PC-9 (cell line): ENCODE results near the gene FRMD4B. TPM values are rescaled to one million over a fixed set of nuclear protein-coding genes. Genes with fewer than 3 reads are reported as not detected.

ENCODE experiments used
- BruUV-seq: library from RNA; stranded (reverse); fragments of 400-500 nt; replicated peaks from 2 replicates; lab custom pipeline; 2021; lab: Mats Ljungman, UMichigan
- CTCF ChIA-PET: fragments of 300-600 bp; sonication (Branson Sonifier 250); formaldehyde crosslinking; loops from one replicate; lab custom pipeline; 2022; ENCODE audit warnings: antibody characterized with exemption; lab: Charles Lee
- POLR2A ChIA-PET: fragments of 300-600 bp; sonication (Branson Sonifier 250); formaldehyde crosslinking; loops from one replicate; lab custom pipeline; 2022; ENCODE audit warnings: antibody characterized with exemption; ENCODE audit not compliant: unreplicated experiment; lab: Charles Lee
- DNase-seq, 2 experiments: peaks; one replicate each; pipeline versions ENCODE4 v3.0.0 to v3.0.0-alpha.2; 2015 to 2022; ENCODE audit warnings: mixed read lengths in 1 of 2
- H2AFZ ChIP-seq: fragments of 200-600 bp; sonication (generic); 2 replicates; pipeline ENCODE4 v1.8.1; 2017; ENCODE audit warnings: antibody characterized with exemption
- H3F3A ChIP-seq: fragments of 200-600 bp; sonication (generic); 2 replicates; pipeline ENCODE4 v1.8.1; 2017; ENCODE audit warnings: antibody characterized with exemption, mild to moderate bottlenecking, low read depth; ENCODE audit not compliant: insufficient read depth
- H3K27ac ChIP-seq: fragments of 200-600 bp; sonication (generic); 2 replicates; pipeline ENCODE4 v1.6.1; 2016; ENCODE audit warnings: mixed run types
- H3K27me3 ChIP-seq: fragments of 200-600 bp; sonication (generic); 2 replicates; pipeline ENCODE4 v1.6.1; 2016; ENCODE audit warnings: low read depth, mixed run types; ENCODE audit not compliant: insufficient read depth
- H3K36me3 ChIP-seq: fragments of 200-600 bp; sonication (generic); 2 replicates; pipeline ENCODE4 v1.6.1; 2016; ENCODE audit warnings: low read depth, mixed run types
- H3K4me1 ChIP-seq: fragments of 200-600 bp; sonication (generic); replicated peaks from 2 replicates; pipeline ENCODE4 v1.6.1; 2016; ENCODE audit warnings: mixed run types; ENCODE audit not compliant: insufficient read depth
- H3K4me2 ChIP-seq: fragments of 200-600 bp; sonication (generic); 2 replicates; pipeline ENCODE4 v1.6.1; 2017; ENCODE audit warnings: mixed run types
- H3K4me3 ChIP-seq: fragments of 200-600 bp; sonication (generic); 2 replicates; pipeline ENCODE4 v1.6.1; 2016; ENCODE audit warnings: mixed run types
- H3K79me2 ChIP-seq: fragments of 200-600 bp; sonication (generic); 2 replicates; pipeline ENCODE4 v1.6.1; 2017; ENCODE audit warnings: low read depth, mixed run types
- H3K9me2 ChIP-seq: fragments of 200-600 bp; sonication (generic); 2 replicates; pipeline ENCODE4 v1.8.1; 2017; ENCODE audit warnings: mild to moderate bottlenecking; ENCODE audit not compliant: insufficient read depth
- H3K9me3 ChIP-seq: fragments of 200-600 bp; sonication (generic); 2 replicates; pipeline ENCODE4 v1.8.1; 2016; ENCODE audit warnings: low read depth; ENCODE audit not compliant: insufficient read depth
- H4K20me1 ChIP-seq: fragments of 200-600 bp; sonication (generic); 2 replicates; pipeline ENCODE4 v1.8.1; 2017; ENCODE audit not compliant: insufficient read depth
- EZH2 ChIP-seq: fragments of 200-600 bp; sonication (generic); IDR thresholded peaks from 2 replicates; pipeline ENCODE4 v1.8.0; 2017; ENCODE audit warnings: antibody characterized with exemption, low read depth
- intact Hi-C: fragments of 100-400 bp; cut with micrococcal nuclease; formaldehyde crosslinking; loops from one replicate; pipeline ENCODE4 v1.10.0; 2022; ENCODE audit not compliant: unreplicated experiment
- total RNA-seq: library from RNA; stranded (reverse); gene quantifications from 2 replicates; pipeline ENCODE4 v1.2.3, GENCODE V29; 2021
- TF ChIP-seq, protein P1 (sequence below): fragments of 200-600 bp; sonication (generic); conservative IDR thresholded peaks from 2 replicates; pipeline ENCODE4 v1.6.1; 2017; ENCODE audit warnings: mixed run types, antibody characterized with exemption, mild to moderate bottlenecking, moderate library complexity

Gene FRMD4B
- total RNA-seq, 1 experiment from 2014 or later: 10.2 TPM

DNA sequence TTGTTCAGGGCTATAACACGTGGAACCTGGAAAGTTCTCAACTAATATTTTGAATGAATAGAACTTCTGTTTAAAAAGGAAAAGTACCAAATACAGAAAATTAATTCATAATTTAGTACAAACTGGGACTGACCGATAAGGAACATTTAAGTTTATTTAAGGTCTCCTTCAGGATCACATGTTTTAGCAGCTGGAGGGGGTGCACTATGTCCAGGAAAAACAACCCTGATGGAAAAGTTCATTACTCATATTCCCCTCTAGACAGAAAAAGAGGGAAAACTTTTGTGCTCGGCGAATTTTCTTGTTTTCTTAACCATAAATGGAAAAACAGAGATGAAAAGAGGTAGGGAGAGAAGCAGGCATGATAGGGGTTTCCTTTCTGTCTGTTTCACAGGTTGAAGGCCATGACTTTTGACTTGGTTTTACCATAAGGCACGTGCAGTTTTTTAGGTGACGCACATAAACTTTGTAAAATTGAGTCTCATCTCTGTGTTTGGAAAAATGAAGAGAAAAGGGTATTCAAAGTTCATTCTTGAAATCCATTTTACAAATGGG is 26.5 kb downstream of the FRMD4B start:
- H3K79me2 ChIP-seq: no peaks in the 10 kb centered on the region

DNA sequence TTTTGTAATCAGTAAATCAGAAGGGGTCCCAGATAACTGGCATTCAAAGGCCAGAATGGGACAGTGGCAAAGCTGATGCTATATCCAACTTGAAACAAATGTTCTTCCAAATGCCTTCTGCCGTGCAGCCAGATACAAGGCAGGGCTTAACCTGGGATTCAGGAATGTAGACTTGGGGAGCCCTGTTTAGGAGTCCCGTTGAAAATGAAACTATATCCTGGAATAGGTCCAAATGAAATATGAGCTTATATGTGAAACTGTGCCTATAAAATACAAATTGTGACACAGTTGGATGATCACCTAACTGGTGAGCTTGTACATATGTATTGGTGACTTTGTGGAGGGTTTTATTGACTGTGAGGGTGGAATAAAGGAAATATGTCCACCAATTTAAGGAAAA is 28.7 kb downstream of the FRMD4B start:
- H3K4me2 ChIP-seq: no peak overlapping the region
- no peak overlapping the region for H3K27ac ChIP-seq
- peak in 1 of 2 experiments; percentile 40 for DNase-seq

More for the DNA sequence above, 26.5 kb downstream of the FRMD4B start:
- no peak overlapping the region for H3K4me3 ChIP-seq
- no peaks in the 10 kb centered on the region for H3K36me3 ChIP-seq
- DNase-seq: no peak
- no peaks in the 10 kb centered on the region for H3K27me3 ChIP-seq
- no peaks in the 10 kb centered on the region for H3F3A ChIP-seq
- H3K4me2 ChIP-seq: no peak overlapping the region
- no peaks in the 10 kb centered on the region for H3K4me1 ChIP-seq
- intact Hi-C loops: no loop called here
- BruUV-seq: no TSS peak
- H2AFZ ChIP-seq: no peak overlapping the region
- TF ChIP-seq, protein P1, sequence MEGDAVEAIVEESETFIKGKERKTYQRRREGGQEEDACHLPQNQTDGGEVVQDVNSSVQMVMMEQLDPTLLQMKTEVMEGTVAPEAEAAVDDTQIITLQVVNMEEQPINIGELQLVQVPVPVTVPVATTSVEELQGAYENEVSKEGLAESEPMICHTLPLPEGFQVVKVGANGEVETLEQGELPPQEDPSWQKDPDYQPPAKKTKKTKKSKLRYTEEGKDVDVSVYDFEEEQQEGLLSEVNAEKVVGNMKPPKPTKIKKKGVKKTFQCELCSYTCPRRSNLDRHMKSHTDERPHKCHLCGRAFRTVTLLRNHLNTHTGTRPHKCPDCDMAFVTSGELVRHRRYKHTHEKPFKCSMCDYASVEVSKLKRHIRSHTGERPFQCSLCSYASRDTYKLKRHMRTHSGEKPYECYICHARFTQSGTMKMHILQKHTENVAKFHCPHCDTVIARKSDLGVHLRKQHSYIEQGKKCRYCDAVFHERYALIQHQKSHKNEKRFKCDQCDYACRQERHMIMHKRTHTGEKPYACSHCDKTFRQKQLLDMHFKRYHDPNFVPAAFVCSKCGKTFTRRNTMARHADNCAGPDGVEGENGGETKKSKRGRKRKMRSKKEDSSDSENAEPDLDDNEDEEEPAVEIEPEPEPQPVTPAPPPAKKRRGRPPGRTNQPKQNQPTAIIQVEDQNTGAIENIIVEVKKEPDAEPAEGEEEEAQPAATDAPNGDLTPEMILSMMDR: no peak
- no peak for TF ChIP-seq EZH2
- H3K9me2 ChIP-seq: no peaks in the 10 kb centered on the region
- no peaks in the 10 kb centered on the region for H4K20me1 ChIP-seq
- no peaks in the 10 kb centered on the region for H3K9me3 ChIP-seq
- ChIA-PET POLR2A (no interaction called here), CTCF (no interaction called here)
- no peak overlapping the region for H3K27ac ChIP-seq

DNA sequence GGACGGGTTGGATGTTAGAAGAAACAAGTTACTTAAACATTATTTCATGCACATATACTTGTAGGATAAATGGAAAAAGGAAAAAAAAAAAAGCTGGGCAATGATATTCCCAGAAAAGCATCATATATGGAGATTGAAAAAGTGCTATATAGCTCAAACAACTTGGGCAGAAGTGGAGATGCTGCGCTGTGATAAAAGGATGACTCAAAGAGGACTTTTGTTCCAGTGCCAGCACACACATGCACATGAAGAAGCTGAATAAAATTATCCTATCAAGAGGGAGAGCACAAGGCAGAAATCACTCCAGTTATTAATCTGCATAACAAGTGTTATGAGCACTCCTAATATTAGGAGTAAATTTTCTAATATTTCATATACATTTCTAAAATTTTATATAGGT is 30.9 kb downstream of the FRMD4B start:
- ChIA-PET CTCF (no interaction called here), POLR2A (interaction anchor here (0.6 kb wide), 1 partner anchor 70 kb away, joined by 5 read pairs; no protein-coding TSS in a partner anchor)
- no peaks in the 10 kb centered on the region for H4K20me1 ChIP-seq
- H3K4me2 ChIP-seq: no peak overlapping the region
- H2AFZ ChIP-seq: no peak overlapping the region
- H3K4me1 ChIP-seq: no peaks in the 10 kb centered on the region
- no peak overlapping the region for H3K27ac ChIP-seq
- intact Hi-C loops: no loop called here
- H3K79me2 ChIP-seq: no peaks in the 10 kb centered on the region
- H3K36me3 ChIP-seq: no peaks in the 10 kb centered on the region
- H3K27me3 ChIP-seq: no peaks in the 10 kb centered on the region
- DNase-seq: no peak
- H3F3A ChIP-seq: no peaks in the 10 kb centered on the region
- H3K9me3 ChIP-seq: no peaks in the 10 kb centered on the region
- TF ChIP-seq, protein P1: no peak
- TF ChIP-seq EZH2: no peak
- no TSS peak for BruUV-seq
- H3K9me2 ChIP-seq: no peaks in the 10 kb centered on the region
- no peak overlapping the region for H3K4me3 ChIP-seq

More for the DNA sequence above, 28.7 kb downstream of the FRMD4B start:
- Histone ChIP-seq H3K9me3 (no peaks in the 10 kb centered on the region), H3K4me3 (no peak overlapping the region), H3K36me3 (no peaks in the 10 kb centered on the region), H2AFZ (no peak overlapping the region), H3K9me2 (no peaks in the 10 kb centered on the region), H3F3A (no peaks in the 10 kb centered on the region), H3K27me3 (no peaks in the 10 kb centered on the region), H3K4me1 (no peaks in the 10 kb centered on the region), H3K79me2 (no peaks in the 10 kb centered on the region), H4K20me1 (no peaks in the 10 kb centered on the region)
- intact Hi-C loops: no loop called here
- TF ChIP-seq, protein P1: no peak
- no peak for TF ChIP-seq EZH2
- ChIA-PET CTCF (interaction anchor here (0.7 kb wide), 1 partner anchor 52 kb away, joined by 3 read pairs; no protein-coding TSS in a partner anchor), POLR2A (no interaction called here)
- no TSS peak for BruUV-seq
